ENCODE data around the gene FAM193A.

GRCh38 chr4:2578106-2578505, 41.7 kb downstream of the FAM193A start:
- TF ChIP-seq CTCF (IDR thresholded peaks at IDR 0.05; ENCODE audit: insufficient read depth, low read length): no peak
- TF ChIP-seq REST (IDR thresholded peaks at IDR 0.05; ENCODE audit: insufficient replicate concordance, low read depth): no peak
- no peak for TF ChIP-seq POLR2AphosphoS5 (IDR thresholded peaks at IDR 0.05; ENCODE audit: low read depth)
- TF ChIP-seq GABPA (IDR thresholded peaks at IDR 0.05; ENCODE audit: low read depth): no peak
- no peak for TF ChIP-seq SPI1 (IDR thresholded peaks at IDR 0.05; ENCODE audit: borderline replicate concordance, low read depth)
